ENCODE data around the gene IP6K3. TPM values are rescaled to one million over a fixed set of nuclear protein-coding genes. Genes with fewer than 3 reads are reported as not detected.

IP6K3 gene
- total and polyA plus RNA-seq, 2 experiments from 2014 or later = 0.14 to 0.16 TPM

GRCh38 chr6:33677689-33678088 lies 69.0 kb downstream of the IP6K3 start:
- Histone ChIP-seq H3K27me3 (ENCODE audit: insufficient read depth) (no peaks in the 10 kb centered on the region), H3K4me3 (no peak overlapping the region), H3K36me3 (ENCODE audit: insufficient read depth) (no peaks in the 10 kb centered on the region), H3K4me2 (no peak overlapping the region), H3F3A (replicated peaks; ENCODE audit: low read depth) (no peaks in the 10 kb centered on the region), H2AFZ (no peak overlapping the region), H3K79me2 (replicated peaks; ENCODE audit: insufficient read depth) (no peaks in the 10 kb centered on the region), H3K9me2 (ENCODE audit: insufficient read depth) (no peaks in the 10 kb centered on the region), H4K20me1 (replicated peaks; ENCODE audit: insufficient read depth) (no peaks in the 10 kb centered on the region; the same call in 1 of the 2 replicates), H3K4me1 (ENCODE audit: insufficient read depth) (no peaks in the 10 kb centered on the region), H3K27ac (ENCODE audit: low read depth) (no peak overlapping the region)
- H3K4me1 Mint-ChIP-seq = no peaks in the 10 kb centered on the region
- no peaks in the 10 kb centered on the region for H3K9me3 Mint-ChIP-seq
- TF ChIP-seq JUNB (IDR thresholded peaks at IDR 0.05; ENCODE audit: unreplicated experiment) (no peak), ZNF462 (CRISPR knock-in tag; IDR thresholded peaks at IDR 0.05) (no peak), POLR2AphosphoS5 (IDR thresholded peaks at IDR 0.05; ENCODE audit: low read depth) (no peak), NANOG (IDR thresholded peaks at IDR 0.05; ENCODE audit: borderline replicate concordance) (no peak), ZNF114 (CRISPR knock-in tag; IDR thresholded peaks at IDR 0.05) (no peak), CREB1 (CRISPR knock-in tag; IDR thresholded peaks at IDR 0.05; ENCODE audit: low read depth) (no peak), ZNF331 (CRISPR knock-in tag; IDR thresholded peaks at IDR 0.05; ENCODE audit: low read depth) (no peak), EZH2 (IDR thresholded peaks at IDR 0.05; ENCODE audit: low read depth, unreplicated experiment) (no peak), EZH2phosphoT487 (IDR thresholded peaks at IDR 0.05; ENCODE audit: unreplicated experiment) (no peak), CTCF (conservative IDR thresholded peaks at IDR 0.05; ENCODE audit: low read depth in 2 of 2) (no peak), STAT1 (IDR thresholded peaks at IDR 0.05; ENCODE audit: unreplicated experiment) (no peak)
- TF ChIP-seq, protein P1, sequence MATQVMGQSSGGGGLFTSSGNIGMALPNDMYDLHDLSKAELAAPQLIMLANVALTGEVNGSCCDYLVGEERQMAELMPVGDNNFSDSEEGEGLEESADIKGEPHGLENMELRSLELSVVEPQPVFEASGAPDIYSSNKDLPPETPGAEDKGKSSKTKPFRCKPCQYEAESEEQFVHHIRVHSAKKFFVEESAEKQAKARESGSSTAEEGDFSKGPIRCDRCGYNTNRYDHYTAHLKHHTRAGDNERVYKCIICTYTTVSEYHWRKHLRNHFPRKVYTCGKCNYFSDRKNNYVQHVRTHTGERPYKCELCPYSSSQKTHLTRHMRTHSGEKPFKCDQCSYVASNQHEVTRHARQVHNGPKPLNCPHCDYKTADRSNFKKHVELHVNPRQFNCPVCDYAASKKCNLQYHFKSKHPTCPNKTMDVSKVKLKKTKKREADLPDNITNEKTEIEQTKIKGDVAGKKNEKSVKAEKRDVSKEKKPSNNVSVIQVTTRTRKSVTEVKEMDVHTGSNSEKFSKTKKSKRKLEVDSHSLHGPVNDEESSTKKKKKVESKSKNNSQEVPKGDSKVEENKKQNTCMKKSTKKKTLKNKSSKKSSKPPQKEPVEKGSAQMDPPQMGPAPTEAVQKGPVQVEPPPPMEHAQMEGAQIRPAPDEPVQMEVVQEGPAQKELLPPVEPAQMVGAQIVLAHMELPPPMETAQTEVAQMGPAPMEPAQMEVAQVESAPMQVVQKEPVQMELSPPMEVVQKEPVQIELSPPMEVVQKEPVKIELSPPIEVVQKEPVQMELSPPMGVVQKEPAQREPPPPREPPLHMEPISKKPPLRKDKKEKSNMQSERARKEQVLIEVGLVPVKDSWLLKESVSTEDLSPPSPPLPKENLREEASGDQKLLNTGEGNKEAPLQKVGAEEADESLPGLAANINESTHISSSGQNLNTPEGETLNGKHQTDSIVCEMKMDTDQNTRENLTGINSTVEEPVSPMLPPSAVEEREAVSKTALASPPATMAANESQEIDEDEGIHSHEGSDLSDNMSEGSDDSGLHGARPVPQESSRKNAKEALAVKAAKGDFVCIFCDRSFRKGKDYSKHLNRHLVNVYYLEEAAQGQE (IDR thresholded peaks at IDR 0.05; ENCODE audit: unreplicated experiment) = no peak
- TF ChIP-seq, protein P2, sequence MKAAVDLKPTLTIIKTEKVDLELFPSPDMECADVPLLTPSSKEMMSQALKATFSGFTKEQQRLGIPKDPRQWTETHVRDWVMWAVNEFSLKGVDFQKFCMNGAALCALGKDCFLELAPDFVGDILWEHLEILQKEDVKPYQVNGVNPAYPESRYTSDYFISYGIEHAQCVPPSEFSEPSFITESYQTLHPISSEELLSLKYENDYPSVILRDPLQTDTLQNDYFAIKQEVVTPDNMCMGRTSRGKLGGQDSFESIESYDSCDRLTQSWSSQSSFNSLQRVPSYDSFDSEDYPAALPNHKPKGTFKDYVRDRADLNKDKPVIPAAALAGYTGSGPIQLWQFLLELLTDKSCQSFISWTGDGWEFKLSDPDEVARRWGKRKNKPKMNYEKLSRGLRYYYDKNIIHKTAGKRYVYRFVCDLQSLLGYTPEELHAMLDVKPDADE (IDR thresholded peaks at IDR 0.05) = no peak
- DNase-seq (ENCODE audit: low spot score) (no peak), ATAC-seq (no peak)
- peaks cover 40% of the 10 kb centered on the region for H3K36me3 Mint-ChIP-seq (ENCODE audit: low read depth)
- peaks cover 10% of the 10 kb centered on the region for H3K27me3 Mint-ChIP-seq (ENCODE audit: insufficient read depth, low read depth, poor library complexity)
- no peak overlapping the region for H3K4me3 Mint-ChIP-seq
- no peak overlapping the region; the same call in 1 of the 2 replicates for H3K27ac Mint-ChIP-seq

All from GM23338 (cell line).